IMR-90 (cell line): ENCODE measurements around the gene DAPK3. TPM values are rescaled to one million over a fixed set of nuclear protein-coding genes. Genes with fewer than 3 reads are reported as not detected.

Experiments used
- ATAC-seq: fragments of 200-7000 bp; cut with Tn5 transposase; 2 replicates; pipeline ENCODE4 v1.9.1; 2020; ENCODE audit warnings: low read depth, mild to moderate bottlenecking, moderate library complexity
- BruUV-seq: library from RNA; stranded (reverse); fragments of 400-500 nt; replicated peaks from 2 replicates; lab custom pipeline; 2021; lab: Mats Ljungman, UMichigan
- CTCF ChIA-PET: fragments of 300-600 bp; formaldehyde crosslinking; extraction: SDS; loops from one replicate; lab custom pipeline; 2021; ENCODE audit warnings: antibody characterized with exemption; lab: Yijun Ruan, JAX
- POLR2A ChIA-PET: fragments of 300-600 bp; sonication (Branson Sonifier 250); formaldehyde crosslinking; loops from one replicate; lab custom pipeline; 2022; ENCODE audit warnings: antibody characterized with exemption; ENCODE audit not compliant: unreplicated experiment; lab: Charles Lee
- DNase-seq: peaks from one replicate; pipeline ENCODE4 v3.0.0; 2013
- H2AFZ ChIP-seq: replicated peaks from 2 replicates; pipeline ENCODE3; 2013; ENCODE audit warnings: low read length, mild to moderate bottlenecking; ENCODE audit not compliant: poor library complexity
- H2AK5ac ChIP-seq: 2 replicates; pipeline ENCODE4 v1.6.1; 2013; ENCODE audit warnings: low read depth, low read length, inconsistent platforms
- H2AK9ac ChIP-seq: replicated peaks from 2 replicates; pipeline ENCODE3; 2013; ENCODE audit warnings: mild to moderate bottlenecking, low read depth, low read length, moderate library complexity; ENCODE audit not compliant: poor library complexity
- H2BK120ac ChIP-seq: 2 replicates; pipeline ENCODE4 v1.6.1; 2013; ENCODE audit warnings: low read depth, low read length, inconsistent platforms
- H2BK15ac ChIP-seq: 3 replicates; pipeline ENCODE4 v1.6.1; 2013; ENCODE audit warnings: low read depth, low read length, inconsistent platforms
- H2BK20ac ChIP-seq: 2 replicates; pipeline ENCODE4 v1.6.1; 2013; ENCODE audit warnings: low read depth, mild to moderate bottlenecking, inconsistent platforms, low read length, moderate library complexity
- H2BK5ac ChIP-seq: 2 replicates; pipeline ENCODE4 v1.6.1; 2013; ENCODE audit warnings: mild to moderate bottlenecking, low read depth, low read length, inconsistent platforms; ENCODE audit not compliant: poor library complexity, severe bottlenecking
- H3K14ac ChIP-seq: replicated peaks from 2 replicates; pipeline ENCODE4 v1.6.1; 2013; ENCODE audit warnings: low read depth, low read length, inconsistent platforms
- H3K18ac ChIP-seq: 2 replicates; pipeline ENCODE4 v1.6.1; 2013; ENCODE audit warnings: low read depth, low read length, control low read depth
- H3K23ac ChIP-seq: 2 replicates; pipeline ENCODE4 v1.6.1; 2013; ENCODE audit warnings: low read depth, low read length, inconsistent platforms
- H3K27ac ChIP-seq: 2 replicates; pipeline ENCODE4 v1.5.1; 2013; ENCODE audit warnings: mild to moderate bottlenecking, control low read depth, low read length; ENCODE audit not compliant: insufficient read depth
- H3K27me3 ChIP-seq: 2 replicates; pipeline ENCODE4 v1.6.1; 2013; ENCODE audit warnings: low read length; ENCODE audit not compliant: control insufficient read depth, insufficient read depth
- H3K36me3 ChIP-seq: 2 replicates; pipeline ENCODE4 v1.6.1; 2013; ENCODE audit warnings: low read length, mixed read lengths; ENCODE audit not compliant: control insufficient read depth, insufficient read depth
- H3K4ac ChIP-seq: 2 replicates; pipeline ENCODE4 v1.6.1; 2013; ENCODE audit warnings: low read depth, low read length, inconsistent platforms
- H3K4me1 ChIP-seq: 2 replicates; pipeline ENCODE4 v1.6.1; 2013; ENCODE audit warnings: low read length, mixed read lengths; ENCODE audit not compliant: control insufficient read depth, insufficient read depth
- H3K4me2 ChIP-seq: 2 replicates; pipeline ENCODE4 v1.6.1; 2013; ENCODE audit warnings: low read depth, mild to moderate bottlenecking, control low read depth, low read length, moderate library complexity
- H3K4me3 ChIP-seq: 2 replicates; pipeline ENCODE4 v1.5.1; 2013; ENCODE audit warnings: low read depth, mild to moderate bottlenecking, control low read depth, low read length, moderate library complexity; ENCODE audit not compliant: insufficient read depth
- H3K56ac ChIP-seq: 2 replicates; pipeline ENCODE4 v1.6.1; 2013; ENCODE audit warnings: low read length, inconsistent platforms; ENCODE audit not compliant: insufficient read depth; ENCODE audit errors: extremely low read depth
- H3K79me1 ChIP-seq, 2 experiments: 2 replicates each; pipeline ENCODE4 v1.6.1; 2013; ENCODE audit warnings: low read length in 2 of 2, inconsistent platforms in 1 of 2, low read depth in 1 of 2
- H3K9ac ChIP-seq: 2 replicates; pipeline ENCODE4 v1.6.1; 2013; ENCODE audit warnings: low read depth, low read length, control low read depth
- H3K9me1 ChIP-seq: 2 replicates; pipeline ENCODE4 v1.6.1; 2013; ENCODE audit warnings: low read length, inconsistent platforms; ENCODE audit not compliant: insufficient read depth
- H3K9me3 ChIP-seq: 2 replicates; pipeline ENCODE4 v1.6.1; 2013; ENCODE audit warnings: low read length; ENCODE audit not compliant: control insufficient read depth, insufficient read depth
- H4K20me1 ChIP-seq: 2 replicates; pipeline ENCODE4 v1.6.1; 2013; ENCODE audit warnings: low read length, inconsistent platforms; ENCODE audit not compliant: insufficient read depth
- H4K5ac ChIP-seq: 2 replicates; pipeline ENCODE4 v1.6.1; 2013; ENCODE audit warnings: mild to moderate bottlenecking, low read depth, low read length, control low read depth
- H4K8ac ChIP-seq, 2 experiments: 2 replicates each; pipeline ENCODE4 v1.6.1; 2013; ENCODE audit warnings: low read depth in 2 of 2, low read length in 2 of 2, control low read depth in 1 of 2, inconsistent platforms in 1 of 2
- H4K91ac ChIP-seq: 2 replicates; pipeline ENCODE4 v1.6.1; 2013; ENCODE audit warnings: low read depth, low read length, inconsistent platforms; ENCODE audit not compliant: insufficient read depth
- CEBPB ChIP-seq: IDR thresholded peaks from 2 replicates; pipeline ENCODE4 v1.6.1; 2012; ENCODE audit warnings: low read depth, low read length, improper control_type of control experiment
- CHD1 ChIP-seq: IDR thresholded peaks from 2 replicates; pipeline ENCODE4 v1.6.1; 2012; ENCODE audit warnings: low read depth, low read length, improper control_type of control experiment
- CTCF ChIP-seq: conservative IDR thresholded peaks from 2 replicates; pipeline ENCODE4 v1.5.1; 2012; ENCODE audit warnings: mild to moderate bottlenecking, low read depth, low read length, improper control_type of control experiment
- ELK1 ChIP-seq: fragments of 150-350 bp; IDR thresholded peaks from 2 replicates; pipeline ENCODE4 v1.6.1; 2016; ENCODE audit warnings: low read depth, mild to moderate bottlenecking, low read length, moderate library complexity, borderline replicate concordance
- MAFK ChIP-seq: IDR thresholded peaks from 2 replicates; pipeline ENCODE4 v1.6.1; 2012; ENCODE audit warnings: low read depth, low read length, improper control_type of control experiment
- MAZ ChIP-seq: IDR thresholded peaks from 2 replicates; pipeline ENCODE4 v1.6.1; 2012; ENCODE audit warnings: low read depth, mild to moderate bottlenecking, low read length, improper control_type of control experiment, moderate library complexity, borderline replicate concordance
- MXI1 ChIP-seq: IDR thresholded peaks from 2 replicates; pipeline ENCODE4 v1.6.1; 2012; ENCODE audit warnings: low read depth, mild to moderate bottlenecking, low read length, moderate library complexity, borderline replicate concordance
- NFE2L2 ChIP-seq: fragments of 150-350 bp; IDR thresholded peaks from 2 replicates; pipeline ENCODE4 v1.6.1; 2016; ENCODE audit warnings: low read depth, mild to moderate bottlenecking, low read length
- RCOR1 ChIP-seq: IDR thresholded peaks from 2 replicates; pipeline ENCODE4 v1.6.1; 2012; ENCODE audit warnings: mild to moderate bottlenecking, low read length, improper control_type of control experiment; ENCODE audit not compliant: insufficient replicate concordance
- SMC3 ChIP-seq: fragments of 150-350 bp; IDR thresholded peaks from 2 replicates; pipeline ENCODE4 v1.6.1; 2016; ENCODE audit warnings: low read depth, mild to moderate bottlenecking, antibody characterized with exemption, low read length, moderate library complexity
- USF2 ChIP-seq: fragments of 150-350 bp; IDR thresholded peaks from 2 replicates; pipeline ENCODE4 v1.6.1; 2017; ENCODE audit warnings: mild to moderate bottlenecking, antibody characterized with exemption, low read length, low read depth
- WGBS, 2 experiments: methylation state at CpG; one replicate each; pipeline versions ENCODE4 v1.1.5 to v1.1.7; 2013; ENCODE audit warnings: missing lambda C conversion rate in 2 of 2; ENCODE audit not compliant: insufficient read length in 1 of 2; ENCODE audit errors: extremely low coverage in 2 of 2; 5-methylcytosine and 5-hydroxymethylcytosine counted together
- dilution Hi-C: fragments of 300-500 bp; cut with HindIII; formaldehyde crosslinking; loops from one replicate; pipeline ENCODE4 v1.14.3; 2018; ENCODE audit warnings: low sequenced_read_pairs; ENCODE audit not compliant: unreplicated experiment
- in situ Hi-C: fragments of 300-500 bp; cut with MboI; formaldehyde crosslinking; loops from 3 replicates; pipeline ENCODE4 v1.14.3; 2019; ENCODE audit warnings: low sequenced_read_pairs, inconsistent platforms, mixed read lengths
- intact Hi-C: fragments of 100-400 bp; cut with micrococcal nuclease; formaldehyde crosslinking; loops from 2 replicates; pipeline ENCODE4 v1.10.0; 2022
- polyA plus RNA-seq, 3 experiments: library from polyadenylated mRNA; depleted of rRNA; stranded (reverse); fragments of >200 nt; gene quantifications; 2 replicates each; pipeline ENCODE4 v1.2.3, GENCODE V29; 2012; ENCODE audit warnings: low replicate concordance in 1 of 3
- total RNA-seq: library from RNA; depleted of rRNA; stranded (reverse); fragments of >200 nt; gene quantifications from 2 replicates; pipeline ENCODE4 v1.2.3, GENCODE V29; 2012

DAPK3 gene
- total and polyA plus RNA-seq, 2 of the 4 experiments (the other 2 are of a cell fraction) = 145 to 188 TPM

GRCh38 chr19:3976495-3977241, 5.8 kb upstream of the DAPK3 start:
- Histone ChIP-seq H2BK5ac (no peak overlapping the region), H4K5ac (no peak overlapping the region), H3K4ac (no peak overlapping the region), H3K27ac (no peak overlapping the region), H3K79me1 (peaks cover 14 to 63% of the 10 kb centered on the region in 2 experiments), H2AFZ (peak overlapping the region; percentile 51), H3K56ac (no peak overlapping the region), H4K91ac (no peak overlapping the region), H3K23ac (no peak overlapping the region), H3K4me2 (no peak overlapping the region), H3K9me3 (no peaks in the 10 kb centered on the region), H2BK20ac (no peak overlapping the region), H4K8ac (no peak overlapping the region), H3K14ac (no peak overlapping the region), H3K18ac (no peak overlapping the region), H2AK9ac (no peak overlapping the region), H3K36me3 (peaks cover 67% of the 10 kb centered on the region), H2BK15ac (no peak overlapping the region), H4K20me1 (peaks cover 82% of the 10 kb centered on the region), H3K4me3 (no peak overlapping the region), H2AK5ac (no peak overlapping the region), H3K4me1 (no peaks in the 10 kb centered on the region), H3K27me3 (no peaks in the 10 kb centered on the region), H3K9ac (no peak overlapping the region), H2BK120ac (no peak overlapping the region), H3K9me1 (peaks cover 11% of the 10 kb centered on the region; the same call in 1 of the 2 replicates)
- in situ Hi-C loops = no loop called here
- intact Hi-C loops = no loop called here
- CTCF ChIA-PET = no interaction called here
- 91% methylated on average over 16 of the region's 29 CpGs; no CpG with 5 or more reads in 1 of the 2 experiments for WGBS, 2 experiments
- ATAC-seq = no peak
- TF ChIP-seq RCOR1 = no peak
- no peak for TF ChIP-seq CHD1
- TF ChIP-seq CTCF = no peak
- no peak for TF ChIP-seq NFE2L2
- no peak for TF ChIP-seq USF2
- no peak for TF ChIP-seq SMC3
- no peak for TF ChIP-seq MAZ
- TF ChIP-seq MXI1 = no peak
- TF ChIP-seq ELK1 = no peak
- no peak for TF ChIP-seq CEBPB
- TF ChIP-seq MAFK = no peak
- DNase-seq = no peak
- TSS peak; percentile 92 for BruUV-seq
- POLR2A ChIA-PET = no interaction called here
- dilution Hi-C loops = no loop called here
